Right lobe of liver (tissue), 6 donors: Measurements from ENCODE around the gene SIRPA. TPM values are rescaled to one million over a fixed set of nuclear protein-coding genes. Genes with fewer than 3 reads are reported as not detected.

Experiments used
- ATAC-seq, 4 donors: fragments of 200-7000 bp; cut with Tn5 transposase; one replicate each; pipeline ENCODE4 v1.9.1; 2020; ENCODE audit warnings: mild to moderate bottlenecking in 4 of 4, moderate library complexity in 4 of 4
- DNase-seq, 3 donors: peaks; one replicate each; pipeline ENCODE4 v3.0.0-alpha.2; 2020
- H3K27ac ChIP-seq, 3 donors: fragments of 200-600 bp; one replicate each; pipeline ENCODE4 v1.8.0; 2022
- H3K27me3 ChIP-seq, 2 donors: fragments of 200-600 bp; one replicate each; pipeline ENCODE4 v1.8.0; 2022
- H3K36me3 ChIP-seq, 4 donors: fragments of 200-600 bp; sonication (generic) in 1 of 4; one replicate each; pipeline versions ENCODE4 v1.5.1 to v1.8.0; 2017 to 2022; ENCODE audit warnings: control low read depth in 1 of 4
- H3K4me1 ChIP-seq, 4 donors: fragments of 200-600 bp; sonication (generic) in 1 of 4; one replicate each; pipeline versions ENCODE4 v1.5.1 to v1.8.0; 2017 to 2022; ENCODE audit warnings: control low read depth in 1 of 4
- H3K4me3 ChIP-seq, 3 donors: fragments of 200-600 bp; one replicate each; pipeline ENCODE4 v1.8.0; 2022
- H3K9me3 ChIP-seq, 4 donors: fragments of 200-600 bp; sonication (generic) in 1 of 4; one replicate each; pipeline versions ENCODE4 v1.5.1 to v1.8.0; 2017 to 2022; ENCODE audit warnings: control low read depth in 1 of 4
- CTCF ChIP-seq, 4 donors: fragments of 200-600 bp in 3 of 4; fragments of 450-650 bp in 1 of 4; IDR thresholded peaks; one replicate each; pipeline versions ENCODE4 v1.5.1 to v1.8.0; 2016 to 2022; ENCODE audit warnings: antibody characterized with exemption in 4 of 4, mild to moderate bottlenecking in 2 of 4
- POLR2A ChIP-seq: fragments of 450-650 bp; IDR thresholded peaks from one replicate; pipeline ENCODE4 v1.6.1; 2017; ENCODE audit warnings: antibody characterized with exemption, mild to moderate bottlenecking
- WGBS: methylation state at CpG from one replicate; pipeline ENCODE4 v1.1.6; 2018; ENCODE audit warnings: low coverage, low lambda C conversion rate; ENCODE audit not compliant: insufficient coverage; ENCODE audit errors: missing lambda C conversion rate; 5-methylcytosine and 5-hydroxymethylcytosine counted together
- intact Hi-C, 2 donors: fragments of 100-400 bp; cut with DNase I; formaldehyde crosslinking; loops; one replicate each; pipeline versions ENCODE4 v1.11.2 to v1.14.1; 2022
- total RNA-seq, 6 experiments: library from RNA; depleted of rRNA in 2 of 6; stranded (reverse); fragments of >200 nt in 2 of 6; fragmentation: NEBNext Ultra II Directional in 3 of 6; extraction: Animal tissue kit (Norgen Biotek cat#: 25700) in 3 of 6; gene quantifications; one replicate each; pipeline versions ENCODE4 v1.1.0 to v1.2.4, GENCODE V29; 2016 to 2023
- donor health status: DM: no; HTN: yes; CAD: no.
- donor health status: DM: no; HTN: no; CAD: no.
- donor health status: DM: no; HTN: no; CAD: no.
- donor health status: DM: no; HTN: yes; CAD: no.
- donor health status: DM: no; HTN: yes; CAD: no.

SIRPA gene
- total RNA-seq, 6 experiments from 2014 or later = 26.8 to 42.7 (median 34.8) TPM

- no peaks in the 10 kb centered on the region for H3K36me3 ChIP-seq
- H3K27ac ChIP-seq = no peak overlapping the region
- no peaks in the 10 kb centered on the region for H3K9me3 ChIP-seq
- no peak for DNase-seq
- H3K27me3 ChIP-seq = no peaks in the 10 kb centered on the region
- intact Hi-C loops = loop anchor here (10.0 kb wide), 1 partner anchor 49 kb away; no protein-coding TSS in a partner anchor
- no peak overlapping the region for H3K4me3 ChIP-seq
- no peak for ATAC-seq
- WGBS = 88% methylated on average over 3 of the region's 9 CpGs
- peaks cover 0 to 40% (median 11%) of the 10 kb centered on the region in 4 donors for H3K4me1 ChIP-seq
- TF ChIP-seq CTCF (IDR thresholded peaks at IDR 0.05) = no peak
- no peak for TF ChIP-seq POLR2A
These were observed 9.1 kb upstream of the SIRPA start for GRCh38 chr20:1885940-1886693.

- intact Hi-C loops = loop anchor here (10.0 kb wide), 1 partner anchor 47 kb away; no protein-coding TSS in a partner anchor
These were observed 7.9 kb upstream of the SIRPA start for GRCh38 chr20:1887321-1887720.

GRCh38 chr20:1887756-1888155 lies 7.5 kb upstream of the SIRPA start:
- H3K9me3 ChIP-seq = no peaks in the 10 kb centered on the region
- no peaks in the 10 kb centered on the region for H3K27me3 ChIP-seq
- H3K36me3 ChIP-seq = no peaks in the 10 kb centered on the region
- no peak for TF ChIP-seq CTCF (IDR thresholded peaks at IDR 0.05)
- no peak for TF ChIP-seq POLR2A
- peaks cover 0 to 26% (median 8%) of the 10 kb centered on the region in 4 donors for H3K4me1 ChIP-seq
- intact Hi-C loops = loop anchor here (10.0 kb wide), 1 partner anchor 47 kb away; no protein-coding TSS in a partner anchor
- no peak overlapping the region for H3K27ac ChIP-seq
- WGBS = 77% methylated on average over 2 of the region's 2 CpGs
- ATAC-seq (no peak), DNase-seq (no peak)
- no peak overlapping the region for H3K4me3 ChIP-seq

More at GRCh38 chr20:1887321-1887720, 7.9 kb upstream of the SIRPA start:
- no peaks in the 10 kb centered on the region for H3K27me3 ChIP-seq
- WGBS = 65% methylated on average over 5 of the region's 5 CpGs
- no peak overlapping the region for H3K4me3 ChIP-seq
- DNase-seq = no peak
- no peak for TF ChIP-seq CTCF (IDR thresholded peaks at IDR 0.05)
- TF ChIP-seq POLR2A = no peak
- H3K36me3 ChIP-seq = no peaks in the 10 kb centered on the region
- no peaks in the 10 kb centered on the region for H3K9me3 ChIP-seq
- no peak overlapping the region for H3K27ac ChIP-seq
- H3K4me1 ChIP-seq = peaks cover 0 to 30% (median 8%) of the 10 kb centered on the region in 4 donors
- ATAC-seq = no peak

GRCh38 chr20:1888796-1889463 lies 6.3 kb upstream of the SIRPA start:
- H3K36me3 ChIP-seq = no peaks in the 10 kb centered on the region
- no peaks in the 10 kb centered on the region for H3K27me3 ChIP-seq
- H3K4me3 ChIP-seq = no peak overlapping the region
- H3K9me3 ChIP-seq = no peaks in the 10 kb centered on the region
- DNase-seq (peak; percentile 62 to 73 (median 72)), ATAC-seq (peak; percentile 45 to 75 (median 70))
- WGBS = 69% methylated on average over 3 of the region's 7 CpGs
- H3K4me1 ChIP-seq = peaks cover 0 to 30% (median 8%) of the 10 kb centered on the region in 4 donors
- TF ChIP-seq CTCF (IDR thresholded peaks at IDR 0.05) (no peak), POLR2A (peak; percentile 35)
- peak overlapping the region in 1 of 3 donors; percentile 43 for H3K27ac ChIP-seq
- intact Hi-C loops = loop anchor here (10.0 kb wide), 1 partner anchor 46 kb away; no protein-coding TSS in a partner anchor
